DOHH2 (cell line): ENCODE measurements around the gene FAM32A.

Experiments used
- H3F3A ChIP-seq: fragments of 200-600 bp; sonication (generic), shearing (Covaris generic); 2 replicates; pipeline ENCODE4 v1.6.0; 2016; ENCODE audit warnings: antibody characterized with exemption, mild to moderate bottlenecking; ENCODE audit not compliant: control insufficient read depth, insufficient read depth
- H3K27ac ChIP-seq: fragments of 200-600 bp; sonication (generic); 2 replicates; pipeline ENCODE4 v1.5.1; 2014; ENCODE audit warnings: low read depth, mild to moderate bottlenecking, low read length, moderate library complexity
- H3K27me3 ChIP-seq: fragments of 200-600 bp; sonication (generic); 2 replicates; pipeline ENCODE4 v1.6.1; 2014; ENCODE audit warnings: mild to moderate bottlenecking, low read length, mixed read lengths; ENCODE audit not compliant: control insufficient read depth
- H3K36me3 ChIP-seq: fragments of 200-600 bp; sonication (generic); 2 replicates; pipeline ENCODE4 v1.6.1; 2014; ENCODE audit warnings: mild to moderate bottlenecking, low read length, moderate library complexity, mixed read lengths; ENCODE audit not compliant: control insufficient read depth
- H3K4me1 ChIP-seq: fragments of 200-600 bp; sonication (generic); 2 replicates; pipeline ENCODE4 v1.6.1; 2014; ENCODE audit warnings: mild to moderate bottlenecking, low read length, mixed read lengths; ENCODE audit not compliant: control insufficient read depth
- H3K4me2 ChIP-seq: fragments of 200-600 bp; sonication (generic); 2 replicates; pipeline ENCODE4 v1.6.0; 2014; ENCODE audit warnings: mild to moderate bottlenecking, low read length, moderate library complexity
- H3K4me3 ChIP-seq: fragments of 200-600 bp; sonication (generic); 2 replicates; pipeline ENCODE4 v1.5.1; 2014; ENCODE audit warnings: mild to moderate bottlenecking, low read length, mixed read lengths
- H3K79me2 ChIP-seq: fragments of 200-600 bp; sonication (generic); 2 replicates; pipeline ENCODE4 v1.6.1; 2014; ENCODE audit warnings: mild to moderate bottlenecking, low read length, mixed read lengths; ENCODE audit not compliant: control insufficient read depth
- H3K9me2 ChIP-seq: fragments of 200-600 bp; sonication (generic); replicated peaks from 2 replicates; pipeline ENCODE4 v1.6.1; 2014; ENCODE audit warnings: mild to moderate bottlenecking, low read length, mixed read lengths; ENCODE audit not compliant: control insufficient read depth
- H3K9me3 ChIP-seq: fragments of 200-600 bp; sonication (generic); 2 replicates; pipeline ENCODE4 v1.6.1; 2014; ENCODE audit warnings: antibody characterized with exemption, low read length, mixed read lengths; ENCODE audit not compliant: control insufficient read depth, insufficient read depth
- H4K20me1 ChIP-seq: fragments of 200-600 bp; sonication (generic); 2 replicates; pipeline ENCODE4 v1.6.0; 2014; ENCODE audit warnings: low read depth, mild to moderate bottlenecking, antibody characterized with exemption, low read length, moderate library complexity; ENCODE audit not compliant: control insufficient read depth, insufficient read depth
- EZH2phosphoT487 ChIP-seq: fragments of 200-600 bp; sonication (generic); IDR thresholded peaks from 2 replicates; pipeline ENCODE4 v1.6.1; 2017; ENCODE audit warnings: borderline replicate concordance, mild to moderate bottlenecking, antibody characterized with exemption, low read length, moderate library complexity, mixed read lengths
- TF ChIP-seq, protein P1 (sequence below): fragments of 200-600 bp; sonication (generic); IDR thresholded peaks from one replicate; pipeline ENCODE4 v1.5.1; 2014; ENCODE audit warnings: antibody characterized with exemption, mild to moderate bottlenecking, low read depth, low read length; ENCODE audit not compliant: poor library complexity, severe bottlenecking

Gene FAM32A

DNA sequence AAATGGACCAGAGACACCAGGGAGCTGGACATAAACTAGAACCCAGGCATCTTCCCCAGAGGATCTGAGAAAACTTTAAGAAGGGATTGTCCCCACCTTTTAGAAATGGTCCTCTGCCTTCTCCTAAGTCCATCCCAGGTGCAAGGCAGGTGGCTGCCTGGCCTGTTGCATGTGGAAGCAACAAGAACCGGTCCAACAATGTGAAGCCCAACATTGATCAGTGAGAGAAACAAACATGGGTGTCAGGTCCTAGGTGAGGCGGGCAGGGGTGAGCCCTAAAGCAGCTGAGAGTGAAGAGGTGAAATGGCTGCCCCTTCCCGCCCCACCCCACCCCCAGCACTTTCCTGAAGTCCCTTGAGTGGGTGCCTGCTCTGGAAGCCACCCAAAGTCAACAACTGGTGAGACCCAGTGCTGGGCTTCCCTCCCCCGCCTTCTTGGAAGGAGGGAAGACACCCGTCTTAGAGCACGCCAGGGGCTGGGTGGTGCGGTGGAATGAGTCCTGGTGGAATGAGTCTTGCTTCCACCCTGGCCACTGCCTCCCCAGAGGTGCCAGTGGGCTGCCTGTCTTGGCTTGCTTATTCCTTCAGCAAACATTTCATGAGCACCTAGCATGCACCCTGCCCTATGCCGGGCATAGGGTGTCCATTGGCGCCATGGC lies 14.2 kb downstream of the FAM32A start:
- H4K20me1 ChIP-seq, result peaks cover 5% of the 10 kb centered on the region; the same call in 1 of the 2 replicates
- 0 out of 2 replicates have a peak, but pooled peaks cover 2% of the 10 kb centered on the region for H3F3A ChIP-seq
- H3K4me3 ChIP-seq, result no peak overlapping the region
- no peak overlapping the region for H3K27ac ChIP-seq
- H3K4me1 ChIP-seq, result peaks cover 20% of the 10 kb centered on the region
- H3K4me2 ChIP-seq, result peak overlapping the region; percentile 87
- no peaks in the 10 kb centered on the region for H3K9me2 ChIP-seq
- H3K9me3 ChIP-seq, result no peaks in the 10 kb centered on the region
- H3K36me3 ChIP-seq, result peaks cover 34% of the 10 kb centered on the region
- H3K27me3 ChIP-seq, result no peaks in the 10 kb centered on the region
- no peak for TF ChIP-seq EZH2phosphoT487
- TF ChIP-seq, protein P1, sequence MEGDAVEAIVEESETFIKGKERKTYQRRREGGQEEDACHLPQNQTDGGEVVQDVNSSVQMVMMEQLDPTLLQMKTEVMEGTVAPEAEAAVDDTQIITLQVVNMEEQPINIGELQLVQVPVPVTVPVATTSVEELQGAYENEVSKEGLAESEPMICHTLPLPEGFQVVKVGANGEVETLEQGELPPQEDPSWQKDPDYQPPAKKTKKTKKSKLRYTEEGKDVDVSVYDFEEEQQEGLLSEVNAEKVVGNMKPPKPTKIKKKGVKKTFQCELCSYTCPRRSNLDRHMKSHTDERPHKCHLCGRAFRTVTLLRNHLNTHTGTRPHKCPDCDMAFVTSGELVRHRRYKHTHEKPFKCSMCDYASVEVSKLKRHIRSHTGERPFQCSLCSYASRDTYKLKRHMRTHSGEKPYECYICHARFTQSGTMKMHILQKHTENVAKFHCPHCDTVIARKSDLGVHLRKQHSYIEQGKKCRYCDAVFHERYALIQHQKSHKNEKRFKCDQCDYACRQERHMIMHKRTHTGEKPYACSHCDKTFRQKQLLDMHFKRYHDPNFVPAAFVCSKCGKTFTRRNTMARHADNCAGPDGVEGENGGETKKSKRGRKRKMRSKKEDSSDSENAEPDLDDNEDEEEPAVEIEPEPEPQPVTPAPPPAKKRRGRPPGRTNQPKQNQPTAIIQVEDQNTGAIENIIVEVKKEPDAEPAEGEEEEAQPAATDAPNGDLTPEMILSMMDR, result no peak
- H3K79me2 ChIP-seq, result peaks cover 52% of the 10 kb centered on the region

DNA sequence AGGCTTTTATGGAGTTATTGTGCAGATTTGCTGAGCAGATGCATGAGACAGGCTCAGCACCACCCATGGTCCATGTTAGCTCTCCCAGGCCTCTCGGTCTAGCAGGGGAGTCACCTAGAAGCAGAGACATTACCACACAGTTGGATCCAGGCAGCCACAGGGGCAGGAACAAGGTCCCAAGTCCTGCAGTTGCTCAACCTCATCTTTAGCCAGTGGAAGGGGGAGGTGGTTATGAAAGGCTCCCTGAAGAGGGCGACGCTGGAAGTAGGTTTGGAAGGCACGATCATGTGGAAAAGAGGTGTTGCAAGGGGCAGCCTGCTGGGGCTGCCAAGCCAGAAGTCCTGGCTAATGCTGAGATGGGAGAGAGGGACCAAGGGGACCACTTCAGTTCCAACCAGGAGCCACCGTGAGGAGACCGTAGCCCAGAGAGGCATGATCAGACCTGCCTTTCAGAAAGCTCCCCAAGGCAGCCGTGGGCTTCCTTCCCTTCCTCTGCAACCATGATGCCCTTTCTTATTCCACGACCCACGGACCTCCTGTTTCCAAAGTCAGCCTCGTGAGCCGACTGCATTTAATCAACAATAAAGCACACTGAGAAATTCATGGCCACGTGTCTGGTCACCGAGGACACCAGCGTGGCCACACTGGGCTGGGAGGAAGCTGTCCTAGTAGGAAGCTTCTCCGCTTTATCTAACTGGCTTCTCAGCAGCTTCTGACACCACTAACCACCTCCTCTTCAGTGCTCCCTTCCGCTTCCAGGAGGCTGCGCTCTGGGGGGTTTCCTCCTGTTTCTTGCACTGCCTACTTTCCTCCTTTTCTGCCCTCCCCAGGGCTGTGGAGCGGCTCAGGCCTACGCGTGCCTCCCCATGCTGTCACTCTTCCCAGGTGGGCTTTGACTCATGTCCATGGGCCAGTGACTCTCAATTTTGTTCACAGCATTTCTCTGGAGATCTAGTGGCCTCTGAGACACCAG lies 15.1 kb downstream of the FAM32A start:
- no peak for TF ChIP-seq EZH2phosphoT487
- TF ChIP-seq, protein P1, result no peak
- no peak overlapping the region for H3K27ac ChIP-seq
- H3K9me2 ChIP-seq, result no peaks in the 10 kb centered on the region
- H3K27me3 ChIP-seq, result no peaks in the 10 kb centered on the region
- peaks cover 5% of the 10 kb centered on the region; the same call in 1 of the 2 replicates for H4K20me1 ChIP-seq
- H3K36me3 ChIP-seq, result peaks cover 40% of the 10 kb centered on the region
- H3K9me3 ChIP-seq, result no peaks in the 10 kb centered on the region
- H3K4me1 ChIP-seq, result peaks cover 20% of the 10 kb centered on the region
- peaks cover 52% of the 10 kb centered on the region for H3K79me2 ChIP-seq
- 0 out of 2 replicates have a peak, but pooled peaks cover 2% of the 10 kb centered on the region for H3F3A ChIP-seq
- no peak overlapping the region for H3K4me3 ChIP-seq
- no peak overlapping the region for H3K4me2 ChIP-seq

DNA sequence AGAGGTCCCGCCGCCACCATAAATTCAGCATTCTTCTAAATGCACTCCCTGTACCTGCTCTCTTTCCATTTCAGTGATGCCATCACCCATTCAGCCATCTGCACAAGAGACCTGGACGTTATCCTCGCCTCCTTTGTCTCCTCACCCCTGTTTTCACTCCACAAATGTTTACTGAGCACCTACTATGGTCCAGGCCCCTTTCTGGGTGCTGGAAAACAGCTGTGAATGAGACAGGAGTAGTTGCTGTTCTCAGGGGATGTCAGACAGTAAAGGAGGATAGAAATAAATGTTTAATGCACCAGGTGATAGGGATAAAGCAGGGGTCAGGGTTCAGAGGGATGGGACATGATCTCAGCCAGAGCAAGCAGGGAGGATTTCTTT lies 15.8 kb downstream of the FAM32A start:
- Histone ChIP-seq H3K79me2 (peaks cover 52% of the 10 kb centered on the region), H4K20me1 (peaks cover 5% of the 10 kb centered on the region; the same call in 1 of the 2 replicates), H3K4me1 (peaks cover 20% of the 10 kb centered on the region), H3K9me2 (no peaks in the 10 kb centered on the region), H3K4me3 (no peak overlapping the region), H3K9me3 (no peaks in the 10 kb centered on the region), H3K36me3 (peaks cover 45% of the 10 kb centered on the region), H3F3A (0 out of 2 replicates have a peak, but pooled peaks cover under 1% of the 10 kb centered on the region), H3K4me2 (no peak overlapping the region), H3K27me3 (no peaks in the 10 kb centered on the region), H3K27ac (no peak overlapping the region)
- TF ChIP-seq EZH2phosphoT487, result no peak
- TF ChIP-seq, protein P1, result no peak
